ENCODE measurements around the gene KICS2. TPM values are rescaled to one million over a fixed set of nuclear protein-coding genes. Genes with fewer than 3 reads are reported as not detected.

The KICS2 gene
- total RNA-seq, 1 donor from 2014 or later = 6.0 TPM

DNA sequence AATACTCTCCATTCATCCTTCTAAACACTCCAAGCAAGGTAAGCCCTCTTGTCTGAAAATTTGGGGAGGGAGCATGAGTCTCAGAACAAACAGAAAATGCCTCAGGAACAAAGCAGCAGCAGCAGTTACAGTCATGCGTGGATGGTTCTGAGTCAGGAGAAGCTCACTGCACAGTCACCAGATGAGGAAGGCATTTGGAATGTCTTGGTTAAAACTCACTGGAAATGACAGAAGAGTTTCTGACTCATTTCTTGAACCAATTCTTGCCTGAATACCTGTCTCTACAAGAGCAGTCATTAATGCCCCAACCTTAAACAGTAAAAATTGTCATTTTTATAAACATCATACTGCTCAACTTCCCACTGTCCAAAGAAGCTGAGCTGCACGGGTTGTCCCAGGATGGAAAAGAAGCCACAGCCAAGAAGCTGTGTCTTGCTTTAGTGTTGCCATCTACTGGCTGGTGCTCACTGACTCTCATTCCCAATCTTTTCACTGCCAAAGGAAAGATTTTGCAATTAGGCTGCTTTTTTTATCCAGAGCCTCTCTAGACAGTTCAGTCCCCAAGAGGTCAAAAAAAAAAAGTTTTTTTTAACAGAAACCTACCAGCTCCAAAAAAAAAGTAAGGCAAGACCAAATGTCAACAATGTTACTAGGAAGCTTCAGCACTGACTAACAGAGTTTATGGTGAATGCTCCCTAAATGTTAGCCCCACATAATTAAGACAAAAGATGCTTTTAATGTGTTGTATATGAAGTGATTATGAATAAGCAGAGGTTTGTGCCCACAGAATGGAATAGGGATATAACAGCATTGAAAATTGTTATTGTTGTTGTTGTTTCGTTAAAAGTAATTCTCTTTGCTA, 40.4 kb downstream of the KICS2 start:
- H3K27ac Mint-ChIP-seq = no peak overlapping the region
- no peak for DNase-seq (ENCODE audit: extremely low spot score, unreplicated experiment)

DNA sequence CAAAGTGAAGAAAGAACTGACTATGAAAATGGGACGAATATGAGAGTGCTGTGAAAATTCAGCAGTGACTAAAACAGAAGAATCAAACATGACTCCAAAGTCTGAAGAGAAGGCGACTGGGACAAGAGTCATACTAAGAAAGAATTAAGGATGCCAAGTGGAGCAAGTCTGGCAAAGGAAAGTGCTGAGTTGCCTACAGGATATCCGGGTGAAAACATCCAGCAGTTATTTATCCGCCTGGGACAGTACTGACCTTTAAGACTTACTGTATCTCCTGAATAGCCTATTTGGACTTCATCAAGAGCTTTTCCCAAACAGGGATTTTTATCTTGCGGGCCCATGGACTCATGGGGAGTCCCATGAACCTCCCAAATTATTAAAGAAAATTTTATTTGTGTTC, 41.1 kb downstream of the KICS2 start:
- Mint-ChIP-seq H3K27ac (no peak overlapping the region), H3K4me3 (no peak overlapping the region), H3K36me3 (no peaks in the 10 kb centered on the region), H3K9me3 (no peaks in the 10 kb centered on the region), H3K4me1 (ENCODE audit: unreplicated experiment) (peaks cover 7% of the 10 kb centered on the region), H3K27me3 (peaks cover 7% of the 10 kb centered on the region)
- DNase-seq (ENCODE audit: extremely low spot score, unreplicated experiment) = no peak
- no peak for TF ChIP-seq CTCF (conservative IDR thresholded peaks at IDR 0.05)

More for the DNA sequence above, 40.4 kb downstream of the KICS2 start:
- Mint-ChIP-seq H3K27me3 (peaks cover 7% of the 10 kb centered on the region), H3K36me3 (no peaks in the 10 kb centered on the region), H3K9me3 (no peaks in the 10 kb centered on the region), H3K4me3 (no peak overlapping the region), H3K4me1 (ENCODE audit: unreplicated experiment) (peaks cover 7% of the 10 kb centered on the region)
- TF ChIP-seq CTCF (conservative IDR thresholded peaks at IDR 0.05) = peak; percentile 70

GRCh38 chr12:64178122-64178521, 44.0 kb downstream of the KICS2 start:
- Mint-ChIP-seq H3K4me3 (no peak overlapping the region), H3K4me1 (ENCODE audit: unreplicated experiment) (peaks cover 14% of the 10 kb centered on the region), H3K27ac (no peak overlapping the region), H3K27me3 (peaks cover 7% of the 10 kb centered on the region), H3K9me3 (no peaks in the 10 kb centered on the region), H3K36me3 (no peaks in the 10 kb centered on the region)
- no peak for TF ChIP-seq CTCF (conservative IDR thresholded peaks at IDR 0.05)
- DNase-seq (ENCODE audit: extremely low spot score, unreplicated experiment) = no peak

DNA sequence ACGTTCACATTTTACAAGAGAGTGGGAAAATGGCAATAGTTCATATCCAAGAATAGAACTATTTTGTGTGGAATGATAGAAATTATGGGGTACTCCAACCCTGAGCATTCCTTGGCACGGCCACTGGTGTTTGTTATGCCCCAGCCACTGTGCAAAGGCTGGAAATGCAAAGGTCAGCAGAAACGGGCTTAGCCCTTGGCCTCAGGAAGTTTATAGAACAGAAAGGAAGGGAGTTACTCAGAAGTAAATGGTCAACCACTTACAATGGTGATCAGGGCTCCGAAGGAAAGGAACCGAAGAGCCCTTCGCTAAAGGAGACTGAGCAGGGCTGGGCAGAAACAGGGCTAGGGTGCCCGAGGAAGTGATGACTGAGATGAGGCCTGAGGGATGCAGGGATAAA, 45.1 kb downstream of the KICS2 start:
- no peaks in the 10 kb centered on the region for H3K9me3 Mint-ChIP-seq
- DNase-seq (ENCODE audit: extremely low spot score, unreplicated experiment) = no peak
- H3K27me3 Mint-ChIP-seq = peaks cover 4% of the 10 kb centered on the region
- no peak overlapping the region for H3K27ac Mint-ChIP-seq
- H3K4me3 Mint-ChIP-seq = no peak overlapping the region
- no peaks in the 10 kb centered on the region for H3K36me3 Mint-ChIP-seq
- peaks cover 16% of the 10 kb centered on the region for H3K4me1 Mint-ChIP-seq (ENCODE audit: unreplicated experiment)
- no peak for TF ChIP-seq CTCF (conservative IDR thresholded peaks at IDR 0.05)

DNA sequence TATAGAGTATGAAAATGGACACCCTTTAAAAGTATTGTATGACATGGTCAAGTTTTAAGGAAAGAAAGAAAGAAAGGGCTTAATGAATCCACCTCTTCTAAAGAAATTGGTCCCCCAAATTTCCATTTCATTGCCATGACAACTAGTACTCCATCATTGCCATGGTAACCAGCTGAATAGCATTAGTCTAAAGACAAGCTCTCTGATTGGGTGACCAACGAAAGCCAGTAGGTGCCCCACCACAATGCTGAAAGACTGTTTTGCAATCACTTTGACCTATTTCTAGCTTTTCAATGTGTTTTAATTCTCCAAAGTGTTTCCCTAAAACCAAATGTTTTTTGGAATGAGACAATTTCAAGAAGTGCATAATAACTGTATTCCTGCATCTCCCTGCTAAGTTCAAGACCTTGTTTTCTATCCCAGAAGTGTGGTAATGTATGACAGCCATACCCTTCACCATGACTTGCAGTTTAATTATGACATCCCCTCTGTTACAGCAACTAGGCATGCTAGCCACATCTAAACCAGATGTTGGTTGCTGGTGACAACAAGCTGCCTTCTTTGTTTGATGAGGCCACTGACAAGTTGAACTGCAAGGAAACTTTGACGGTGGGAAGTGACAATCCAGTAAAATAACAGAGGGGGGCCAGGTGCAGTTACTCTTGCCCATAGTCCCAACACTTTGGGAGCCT, 46.7 kb downstream of the KICS2 start:
- Mint-ChIP-seq H3K9me3 (no peaks in the 10 kb centered on the region), H3K4me1 (ENCODE audit: unreplicated experiment) (peaks cover 16% of the 10 kb centered on the region), H3K4me3 (no peak overlapping the region), H3K36me3 (no peaks in the 10 kb centered on the region), H3K27me3 (peaks cover 4% of the 10 kb centered on the region), H3K27ac (no peak overlapping the region)
- TF ChIP-seq CTCF (conservative IDR thresholded peaks at IDR 0.05) = no peak
- DNase-seq (ENCODE audit: extremely low spot score, unreplicated experiment) = no peak

Data from type B pancreatic cell (in vitro differentiated cells).